HepG2 (cell line): ENCODE measurements around the gene SH3GL1. TPM values are rescaled to one million over a fixed set of nuclear protein-coding genes. Genes with fewer than 3 reads are reported as not detected.

Source experiments
- ATAC-seq: fragments of 200-7000 bp; cut with Tn5 transposase; 3 replicates; pipeline ENCODE4 v1.9.1; 2020; ENCODE audit warnings: mild to moderate bottlenecking, moderate library complexity
- BruUV-seq: library from RNA; stranded (reverse); fragments of 400-500 nt; replicated peaks from 2 replicates; lab custom pipeline; 2021; lab: Mats Ljungman, UMichigan
- CTCF ChIA-PET: fragments of 300-600 bp; formaldehyde crosslinking; extraction: SDS; loops from one replicate; lab custom pipeline; 2021; ENCODE audit warnings: low total read pairs, inconsistent platforms, low intra/inter-chr PET ratio; lab: Yijun Ruan, JAX
- POLR2A ChIA-PET: fragments of 350-600 bp; sonication (Branson Sonifier 250); formaldehyde crosslinking; loops from one replicate; lab custom pipeline; 2020; ENCODE audit warnings: antibody characterized with exemption, inconsistent platforms; lab: Yijun Ruan, JAX
- DNase-seq: peaks from one replicate; pipeline ENCODE4 v3.0.0-alpha.2; 2015; ENCODE audit warnings: low spot score
- FAIRE-seq: peaks from 3 replicates; lab custom pipeline; 2011; peaks lifted over from hg19 to GRCh38; lab: Jason Lieb, UNC
- H2AFZ ChIP-seq: one replicate; pipeline ENCODE4 v1.6.1; 2011; ENCODE audit warnings: low read length, inconsistent platforms
- H3K27ac ChIP-seq: fragments of 300-600 bp; 3 replicates; pipeline ENCODE4 v1.8.0; 2011; ENCODE audit warnings: mixed run types, mild to moderate bottlenecking, mixed read lengths, low read length, inconsistent platforms; ENCODE audit not compliant: insufficient read depth; ENCODE audit errors: extremely low read length
- H3K27me3 ChIP-seq, 2 experiments: fragments of 200-600 bp in 1 of 2; 2 replicates in 1 of 2; 3 replicates in 1 of 2; pipeline versions ENCODE4 v1.6.0 to v1.8.0; 2011; ENCODE audit warnings: low read length in 2 of 2, mild to moderate bottlenecking in 2 of 2, moderate library complexity in 2 of 2, inconsistent platforms in 1 of 2; ENCODE audit not compliant: insufficient read depth in 2 of 2, control insufficient read depth in 1 of 2
- H3K36me3 ChIP-seq, 2 experiments: fragments of 200-600 bp in 1 of 2; replicated peaks in 1 of 2; 2 replicates in 1 of 2; 3 replicates in 1 of 2; pipeline versions ENCODE4 v1.5.1 to v1.8.0; 2011; ENCODE audit warnings: low read length in 2 of 2, inconsistent platforms in 1 of 2; ENCODE audit not compliant: insufficient read depth in 2 of 2, control insufficient read depth in 1 of 2
- H3K4me1 ChIP-seq: 2 replicates; pipeline ENCODE4 v1.5.1; 2012; ENCODE audit warnings: low read length, inconsistent platforms; ENCODE audit not compliant: insufficient read depth
- H3K4me2 ChIP-seq: 2 replicates; pipeline ENCODE4 v1.6.0; 2011; ENCODE audit warnings: low read depth, low read length, inconsistent platforms
- H3K4me3 ChIP-seq, 3 experiments: fragments of 200-600 bp in 1 of 3; sonication (generic), shearing (Covaris generic) in 1 of 3; replicated peaks in 1 of 3; 2 replicates each; pipeline ENCODE4 v1.5.1; 2011 to 2016; ENCODE audit warnings: low read length in 3 of 3, inconsistent platforms in 2 of 3, low read depth in 2 of 3, mild to moderate bottlenecking in 2 of 3, control low read depth in 1 of 3, mixed read lengths in 1 of 3; ENCODE audit not compliant: insufficient read depth in 1 of 3
- H3K79me2 ChIP-seq: one replicate; pipeline ENCODE4 v1.6.1; 2011; ENCODE audit warnings: low read length, inconsistent platforms; ENCODE audit not compliant: insufficient read depth
- H3K9ac ChIP-seq: 2 replicates; pipeline ENCODE4 v1.6.0; 2011; ENCODE audit warnings: mild to moderate bottlenecking, low read depth, low read length, inconsistent platforms; ENCODE audit not compliant: insufficient read depth
- H3K9me3 ChIP-seq: 2 replicates; pipeline ENCODE4 v1.5.1; 2012; ENCODE audit warnings: mild to moderate bottlenecking, low read length
- H4K20me1 ChIP-seq: 2 replicates; pipeline ENCODE4 v1.6.0; 2011; ENCODE audit warnings: inconsistent platforms, mild to moderate bottlenecking, low read length, moderate library complexity; ENCODE audit not compliant: insufficient read depth
- CEBPG ChIP-seq: IDR thresholded peaks from 2 replicates; pipeline ENCODE4 v1.6.1; 2016
- CENPX ChIP-seq: sonication (generic); formaldehyde crosslinking; IDR thresholded peaks from 2 replicates; pipeline ENCODE4 v1.9.0; 2021; ENCODE audit warnings: mild to moderate bottlenecking, missing genetic modification reagents, moderate library complexity
- HDAC1 ChIP-seq: sonication (generic); formaldehyde crosslinking; IDR thresholded peaks from 2 replicates; pipeline ENCODE4 v1.5.1; 2020; ENCODE audit warnings: mild to moderate bottlenecking, missing genetic modification reagents
- HDAC2 ChIP-seq: sonication (generic); formaldehyde crosslinking; IDR thresholded peaks from 2 replicates; pipeline ENCODE4 v1.4.0; 2020; ENCODE audit warnings: missing genetic modification reagents
- JARID2 ChIP-seq: sonication (generic); formaldehyde crosslinking; IDR thresholded peaks from 2 replicates; pipeline ENCODE4 v1.8.1; 2023; ENCODE audit warnings: missing genetic modification reagents, inconsistent platforms; ENCODE audit not compliant: insufficient replicate concordance
- KAT7 ChIP-seq: IDR thresholded peaks from 2 replicates; pipeline ENCODE4 v1.6.1; 2018; ENCODE audit warnings: borderline replicate concordance, missing compliant biosample characterization
- MXI1 ChIP-seq: IDR thresholded peaks from 3 replicates; pipeline ENCODE4 v1.6.1; 2012; ENCODE audit warnings: low read depth, low read length, inconsistent platforms, borderline replicate concordance
- NR2F6 ChIP-seq, 2 experiments: IDR thresholded peaks; 2 replicates each; pipeline ENCODE4 v1.6.1; 2016; ENCODE audit warnings: antibody characterized with exemption in 1 of 2, mild to moderate bottlenecking in 1 of 2
- RARA ChIP-seq: IDR thresholded peaks from 2 replicates; pipeline ENCODE4 v1.6.1; 2016; ENCODE audit warnings: missing genetic modification reagents, missing compliant biosample characterization
- SATB2 ChIP-seq: sonication (generic); formaldehyde crosslinking; IDR thresholded peaks from 2 replicates; pipeline ENCODE4 v1.5.0; 2020; ENCODE audit warnings: missing genetic modification reagents
- TBX2 ChIP-seq: sonication (generic); formaldehyde crosslinking; IDR thresholded peaks from 2 replicates; pipeline ENCODE4 v1.5.0; 2020; ENCODE audit warnings: missing genetic modification reagents, mild to moderate bottlenecking, borderline replicate concordance
- TP53 ChIP-seq: sonication (generic); formaldehyde crosslinking; conservative IDR thresholded peaks from 2 replicates; pipeline ENCODE4 v1.4.0; 2020; ENCODE audit warnings: missing genetic modification reagents
- UBTF ChIP-seq: sonication (generic); formaldehyde crosslinking; IDR thresholded peaks from 2 replicates; pipeline ENCODE4 v1.4.0; 2020; ENCODE audit warnings: mild to moderate bottlenecking, missing genetic modification reagents
- ZBTB38 ChIP-seq: sonication (generic); formaldehyde crosslinking; IDR thresholded peaks from 2 replicates; pipeline ENCODE4 v1.5.1; 2020; ENCODE audit warnings: mild to moderate bottlenecking, missing genetic modification reagents
- ZEB1 ChIP-seq: IDR thresholded peaks from 2 replicates; pipeline ENCODE4 v1.6.1; 2012; ENCODE audit warnings: mild to moderate bottlenecking, low read depth, inconsistent platforms; ENCODE audit not compliant: insufficient replicate concordance
- ZNF788 ChIP-seq: sonication (generic); formaldehyde crosslinking; IDR thresholded peaks from 2 replicates; pipeline ENCODE4 v1.5.0; 2020; ENCODE audit warnings: mild to moderate bottlenecking, missing genetic modification reagents, borderline replicate concordance
- WGBS: methylation state at CpG from one replicate; pipeline ENCODE4 v1.1.6; 2017; ENCODE audit warnings: low lambda C conversion rate; 5-methylcytosine and 5-hydroxymethylcytosine counted together
- in situ Hi-C: cut with HindIII; loops from 2 replicates; pipeline ENCODE4 v1.10.0; 2017; ENCODE audit warnings: low pct_unique_long_range_greater_than_20kb; ENCODE audit not compliant: extremely low pct_ligation_motif_present
- intact Hi-C: fragments of 100-400 bp; cut with micrococcal nuclease; formaldehyde crosslinking; loops from one replicate; pipeline ENCODE4 v1.10.0; 2022; ENCODE audit not compliant: unreplicated experiment
- polyA plus RNA-seq, 8 experiments: library from polyadenylated mRNA; depleted of rRNA in 3 of 8; stranded (reverse) in 7 of 8; unstranded in 1 of 8; fragments of >200 nt; fragmentation: Illumina TruSeq in 4 of 8; extraction: Trizol in 4 of 8; gene quantifications; 2 replicates each; pipeline versions ENCODE4 v1.2.1 to v1.2.3, GENCODE V29; 2011 to 2016; ENCODE audit warnings: low read depth in 4 of 8, missing spikeins in 1 of 8, mixed read lengths in 1 of 8; ENCODE audit not compliant: insufficient read depth in 1 of 8
- total RNA-seq, 5 experiments: library from RNA; depleted of rRNA; stranded (reverse); fragments of >200 nt; fragmentation: Illumina TruSeq; extraction: Trizol; gene quantifications; 2 replicates each; pipeline ENCODE4 v1.2.3, GENCODE V29; 2016; ENCODE audit warnings: low read depth in 1 of 5

The SH3GL1 gene
- total and polyA plus RNA-seq, 2 of the 13 experiments (the other 11 are each of a cell fraction or from before 2014, with no cell fraction given), result 33.0 to 45.1 TPM

GRCh38 chr19:4338441-4339355, 61.6 kb downstream of the SH3GL1 start, which contains the start of gene STAP2 (continued):
- TF ChIP-seq TBX2, result peak; percentile 39; the same call in 1 of the 2 replicates

GRCh38 chr19:4337906-4338440, 62.4 kb downstream of the SH3GL1 start:
- Histone ChIP-seq H3K79me2 (no peaks in the 10 kb centered on the region), H3K4me3 (peak overlapping the region; percentile 71 to 86 (median 86)), H3K9ac (peak overlapping the region; percentile 84), H3K36me3 (no peaks in the 10 kb centered on the region), H3K27me3 (no peaks in the 10 kb centered on the region; a peak in 1 of 5 replicates), H3K27ac (peak overlapping the region; percentile 96), H3K4me2 (peak overlapping the region; percentile 96), H3K4me1 (peaks cover 52% of the 10 kb centered on the region), H2AFZ (peak overlapping the region; percentile 92), H4K20me1 (no peaks in the 10 kb centered on the region), H3K9me3 (no peaks in the 10 kb centered on the region)
- WGBS, result 7% methylated on average over 14 of the region's 14 CpGs
- ATAC-seq (peak; percentile 24), DNase-seq (peak; percentile 76), FAIRE-seq (peak; percentile 77)
- ChIA-PET POLR2A (interaction anchor here (0.6 to 3.1 kb wide), 9 partner anchors 10 to 71 kb away, joined by 3 to 16 read pairs (median 4); no protein-coding TSS in a partner anchor), CTCF (no interaction called here)
- intact Hi-C loops, result no loop called here
- TSS peak; percentile 78 for BruUV-seq
- in situ Hi-C loops, result no loop called here
- TF ChIP-seq CEBPG (CRISPR knock-in tag), result 0 out of 2 replicates have a peak, but pooled peaks have one; percentile 5
- TF ChIP-seq RARA, result peak; percentile 85
- no peak for TF ChIP-seq SATB2 (CRISPR knock-in tag)
- TF ChIP-seq ZNF788 (CRISPR knock-in tag), result peak; percentile 63; the same call in 1 of the 2 replicates
- peak; percentile 74 for TF ChIP-seq HDAC2
- 0 out of 2 replicates have a peak, but pooled peaks have one; percentile 44 for TF ChIP-seq KAT7
- no peak for TF ChIP-seq TP53 (CRISPR knock-in tag)
- TF ChIP-seq NR2F6 (IDR thresholded peaks at IDR 0.05), result peak; percentile 22; the same call in 1 of the 2 replicates
- peak; percentile 44; the same call in 1 of the 2 replicates for TF ChIP-seq NR2F6 (CRISPR knock-in tag; IDR thresholded peaks at IDR 0.05)
- TF ChIP-seq UBTF (CRISPR knock-in tag), result 0 out of 2 replicates have a peak, but pooled peaks have one; percentile 23
- TF ChIP-seq ZBTB38 (CRISPR knock-in tag), result peak; percentile 72
- TF ChIP-seq ZEB1, result no peak
- no peak for TF ChIP-seq CENPX (CRISPR knock-in tag)
- TF ChIP-seq HDAC1, result peak; percentile 65
- TF ChIP-seq MXI1, result peak; percentile 79; the same call in 1 of the 3 replicates
- no peak; the same call in 1 of the 2 replicates for TF ChIP-seq TBX2
- no peak for TF ChIP-seq JARID2 (CRISPR knock-in tag)
